GM21723 (cell line): ENCODE data around the gene NPTN.

ENCODE experiments used
- ATAC-seq: cut with Tn5 transposase; IDR thresholded peaks from one replicate; pipeline ENCODE4 v1.9.1; 2021; ENCODE audit warnings: mild to moderate bottlenecking, moderate library complexity; ENCODE audit not compliant: unreplicated experiment

NPTN gene

DNA sequence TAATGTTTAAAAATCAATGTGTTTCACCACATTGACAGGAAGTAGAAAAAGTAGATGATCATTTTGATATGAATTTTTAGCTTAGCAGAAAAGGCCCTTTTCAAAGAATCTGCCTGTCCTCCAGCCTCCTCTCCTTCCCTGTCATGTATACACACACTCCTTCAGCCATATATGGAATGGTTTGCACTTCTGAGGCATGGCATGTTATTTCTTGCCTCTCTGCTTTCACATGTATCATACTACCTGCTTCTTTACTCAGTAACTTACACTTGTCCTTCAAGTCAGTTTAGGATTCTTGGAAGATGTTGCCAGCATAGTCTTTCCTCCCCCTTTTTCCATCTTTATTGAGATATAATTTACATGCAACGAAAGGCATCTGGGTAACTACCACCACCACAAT, 111.2 kb downstream of the NPTN start:
- ATAC-seq = no peak

DNA sequence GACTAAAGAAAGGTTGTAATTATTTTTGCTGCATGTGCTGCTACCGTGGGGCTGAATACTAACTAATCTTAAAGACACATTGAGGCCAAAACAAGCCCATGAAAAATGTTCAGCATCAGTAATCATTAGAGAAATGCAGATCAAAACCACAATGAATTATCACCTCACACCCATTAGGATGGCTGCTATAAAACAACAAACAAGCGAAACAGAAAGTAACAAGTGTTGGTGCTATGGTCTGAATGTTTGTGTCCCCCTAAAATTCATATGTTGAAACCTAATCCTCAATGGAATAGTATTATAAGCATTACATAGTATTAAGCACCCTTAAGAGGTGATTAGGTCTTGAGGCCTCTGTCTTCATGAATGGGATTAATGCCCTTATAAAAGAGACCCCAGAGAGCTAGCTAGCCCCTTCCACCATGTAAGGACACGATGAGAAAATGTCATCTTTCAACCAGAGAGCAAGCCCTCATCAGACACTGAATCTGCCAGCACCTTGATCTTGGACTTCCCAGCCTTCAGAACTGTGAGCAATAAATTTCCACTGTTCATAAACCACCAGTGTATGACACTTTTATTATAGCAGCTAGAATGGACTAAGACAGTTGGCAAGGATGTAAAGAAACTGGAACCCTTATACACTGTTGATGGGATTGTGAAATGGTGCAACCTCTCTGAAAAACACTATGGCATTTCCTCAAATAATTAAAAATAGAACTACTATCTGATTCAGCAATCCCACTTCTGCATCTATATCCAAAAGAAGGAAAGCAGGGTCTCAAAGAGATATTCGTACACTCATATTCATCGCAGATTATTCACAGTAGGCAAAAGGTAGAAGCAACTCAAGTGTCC, 114.1 kb downstream of the NPTN start:
- ATAC-seq = no peak

- ATAC-seq = no peak
These were observed 114.9 kb downstream of the NPTN start for GRCh38 chr15:73518180-73518862.

GRCh38 chr15:73517566-73517965, 115.6 kb downstream of the NPTN start:
- ATAC-seq = no peak

GRCh38 chr15:73515527-73515926, 117.7 kb downstream of the NPTN start:
- no peak for ATAC-seq
